GM19043 (cell line): ENCODE data around the gene DNLZ.
A peak's percentile ranks its signal among the peaks of the same experiment; 100 is the strongest.

Experiments
- ATAC-seq: cut with Tn5 transposase; IDR thresholded peaks from one replicate; pipeline ENCODE4 v1.9.1; 2021; ENCODE audit warnings: low read depth; ENCODE audit not compliant: unreplicated experiment

The DNLZ gene

DNA sequence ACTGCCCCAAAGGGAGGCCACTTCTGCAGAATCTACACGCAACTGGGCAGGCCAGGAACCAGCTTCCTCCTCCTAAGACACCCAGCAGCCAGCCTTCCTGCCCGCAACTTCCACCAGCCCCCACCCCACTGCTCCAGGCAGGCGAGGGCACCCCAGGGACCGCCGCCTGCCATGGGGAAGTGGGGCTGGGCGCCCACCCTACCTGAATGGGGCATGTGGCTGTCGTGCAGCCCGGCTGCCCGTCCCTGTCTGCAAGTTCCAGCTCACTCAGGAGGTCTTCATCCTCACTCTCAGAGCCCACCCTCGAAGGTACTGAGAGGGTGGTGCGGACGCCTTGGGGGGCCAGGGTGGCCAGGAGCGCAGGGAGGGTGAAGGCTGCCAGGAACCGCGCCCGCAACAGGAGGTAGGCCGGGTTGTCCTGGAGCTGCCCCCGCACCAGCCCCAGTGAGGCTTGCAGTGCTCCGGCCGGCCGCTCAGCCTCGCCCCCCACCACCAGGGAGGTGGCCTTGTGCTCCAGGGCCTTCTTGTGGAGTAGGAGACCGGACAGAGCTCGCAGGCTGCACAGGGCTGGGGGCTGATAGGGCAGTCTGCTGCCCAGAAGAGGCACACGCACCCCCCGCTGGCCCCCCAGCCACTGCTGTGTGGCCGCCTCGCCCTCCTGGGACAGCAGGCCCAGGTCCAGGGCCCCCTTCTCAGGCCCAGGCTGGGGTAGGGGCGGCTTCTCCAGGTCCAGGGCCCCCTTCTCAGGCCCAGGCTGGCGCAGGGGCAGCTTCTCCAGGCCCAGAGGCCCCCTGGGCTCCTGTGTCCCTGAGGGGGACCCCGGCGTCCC, 14.0 kb upstream of the DNLZ start:
- no peak for ATAC-seq

DNA sequence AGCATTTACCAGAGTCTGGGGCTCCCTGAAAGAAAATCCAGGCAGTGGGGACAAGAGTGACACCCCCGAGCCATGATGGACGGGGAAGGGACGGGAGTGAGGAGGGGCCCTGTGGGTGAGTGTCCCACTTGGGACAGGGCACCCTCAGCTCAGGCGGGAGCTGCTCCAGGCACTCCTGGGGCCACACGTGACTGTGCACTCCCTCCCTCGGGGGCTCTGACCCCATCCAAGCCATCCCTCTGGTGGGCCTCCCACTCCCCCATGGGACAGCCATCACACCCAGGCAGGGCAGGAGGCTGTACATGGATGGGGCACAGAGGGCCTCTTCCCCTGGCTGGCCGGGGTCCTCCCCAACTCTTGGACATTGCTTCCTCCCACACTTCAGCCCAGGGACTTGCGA, 12.9 kb upstream of the DNLZ start:
- no peak for ATAC-seq

DNA sequence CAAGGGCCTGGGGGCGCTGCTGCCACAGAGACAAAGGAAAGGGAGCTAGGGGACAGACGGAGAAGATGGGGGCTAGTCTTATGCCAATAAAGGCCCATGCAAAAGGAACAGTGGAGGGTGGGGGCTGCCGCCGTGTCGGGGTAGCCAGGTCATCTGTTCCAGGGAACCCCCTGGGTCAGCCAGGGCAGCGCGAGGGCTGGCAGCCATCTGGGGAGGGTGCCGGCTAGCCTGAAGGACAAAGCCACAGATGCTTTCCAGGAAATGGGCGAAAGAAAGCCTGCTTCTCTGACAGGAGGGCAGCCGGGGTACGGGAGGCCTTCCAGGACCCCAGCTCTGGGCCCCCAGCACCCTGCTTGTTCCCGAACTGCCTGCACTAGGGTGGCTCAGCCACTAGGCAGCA, 11.6 kb upstream of the DNLZ start:
- ATAC-seq: no peak

DNA sequence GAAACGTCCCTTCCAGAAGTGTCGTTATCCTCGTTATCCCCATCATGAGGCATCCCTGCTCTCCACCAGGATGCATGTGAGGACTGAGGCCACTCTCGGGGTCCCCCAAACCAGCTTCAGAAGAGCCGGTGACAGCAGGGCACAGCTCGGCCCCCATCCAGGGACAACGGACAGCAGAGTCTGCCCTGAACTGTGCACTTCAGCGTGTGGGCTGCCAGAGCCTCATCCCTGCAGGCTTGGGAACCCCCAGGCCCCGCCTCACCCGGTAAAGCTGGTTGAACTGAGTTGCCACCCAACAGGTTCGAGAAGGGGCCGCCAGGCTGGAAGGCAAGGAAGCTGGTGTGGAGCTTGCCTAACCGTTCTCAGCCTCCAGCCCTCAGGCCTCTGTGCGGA, 10.6 kb upstream of the DNLZ start:
- no peak for ATAC-seq

DNA sequence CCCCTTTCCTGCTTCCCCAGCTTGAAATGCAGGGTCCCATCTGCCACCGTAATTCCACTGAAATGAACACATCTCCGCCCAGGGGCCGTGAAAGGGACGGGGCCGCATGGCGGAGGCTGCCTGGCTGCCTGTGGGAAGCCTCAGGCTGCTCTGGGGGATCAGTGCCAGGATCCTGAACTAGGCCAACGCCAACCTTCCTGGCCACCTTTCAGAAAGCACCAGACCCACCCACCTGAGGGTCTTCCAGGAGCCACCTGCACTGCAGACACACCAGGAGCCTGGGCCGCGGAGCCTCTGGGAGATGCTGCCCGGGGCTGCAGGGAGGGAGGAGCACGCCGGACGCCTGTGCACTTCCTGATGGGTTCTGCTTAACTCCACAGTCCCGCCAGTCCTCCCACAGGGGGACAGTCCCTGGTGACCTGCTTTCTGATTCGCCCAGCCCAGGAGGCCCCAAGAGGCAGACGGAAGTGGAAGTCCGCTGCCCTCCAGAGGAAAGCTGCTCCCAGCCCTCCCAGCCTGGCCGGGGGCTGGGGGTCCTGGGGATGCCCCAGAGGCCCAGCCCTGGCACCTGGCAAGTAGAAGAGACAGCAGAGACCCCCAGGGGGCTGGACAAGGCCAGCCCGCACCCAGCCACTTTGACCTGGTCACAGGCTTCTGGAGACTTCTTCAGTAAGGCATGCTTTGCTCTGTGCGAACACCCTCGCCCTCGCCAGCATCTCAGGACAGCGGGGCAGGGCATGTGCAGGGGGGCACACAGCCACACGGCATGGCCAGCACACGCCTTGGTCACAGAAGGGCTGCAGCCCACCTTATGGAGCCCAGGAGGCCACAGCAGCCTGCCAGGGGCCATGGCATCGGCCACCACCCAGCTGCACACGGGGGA, 10.0 kb upstream of the DNLZ start, which contains the start of gene CARD9:
CARD9 (minus strand) TSS at position 370 of the 883 bp plus-strand sequence. CDS start 1,591 bp downstream, outside the sequence.
- ATAC-seq: peak; percentile 55

DNA sequence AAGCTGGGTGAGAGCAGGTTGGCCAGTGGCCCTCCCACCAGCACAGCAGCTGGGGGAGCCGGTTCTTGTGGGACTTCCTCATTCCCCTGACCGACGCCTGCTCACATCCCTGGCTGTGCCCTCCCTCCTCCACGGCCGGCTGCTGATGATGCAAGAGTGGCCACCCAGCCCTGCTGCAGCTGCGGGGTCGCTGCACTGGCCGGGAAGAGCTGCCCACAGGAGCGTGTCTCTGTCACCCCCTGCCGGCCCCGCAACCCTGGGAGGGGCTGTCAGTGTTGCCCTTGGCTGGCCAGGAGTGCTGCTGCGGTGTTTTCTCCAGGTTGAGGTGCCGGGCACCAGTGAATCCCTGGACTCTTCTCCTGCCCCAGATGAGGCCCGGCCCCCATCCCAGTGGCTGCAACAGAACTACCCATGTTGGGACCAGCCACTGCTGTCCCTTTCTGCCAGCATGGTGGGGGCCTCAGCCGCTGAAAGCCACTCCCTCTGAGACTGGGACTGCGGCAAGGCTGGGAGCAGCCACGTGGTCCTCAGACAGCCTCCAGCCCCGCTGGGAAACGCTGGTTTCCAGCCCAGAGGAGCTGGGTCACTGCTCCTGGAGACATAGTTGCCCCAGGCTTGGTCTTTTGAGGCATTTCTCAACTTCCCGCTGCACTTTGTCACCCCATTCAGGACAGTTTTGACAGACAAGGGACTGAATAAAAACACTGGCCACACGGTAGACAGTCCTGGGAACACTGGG, 9.2 kb upstream of the DNLZ start:
- no peak for ATAC-seq

DNA sequence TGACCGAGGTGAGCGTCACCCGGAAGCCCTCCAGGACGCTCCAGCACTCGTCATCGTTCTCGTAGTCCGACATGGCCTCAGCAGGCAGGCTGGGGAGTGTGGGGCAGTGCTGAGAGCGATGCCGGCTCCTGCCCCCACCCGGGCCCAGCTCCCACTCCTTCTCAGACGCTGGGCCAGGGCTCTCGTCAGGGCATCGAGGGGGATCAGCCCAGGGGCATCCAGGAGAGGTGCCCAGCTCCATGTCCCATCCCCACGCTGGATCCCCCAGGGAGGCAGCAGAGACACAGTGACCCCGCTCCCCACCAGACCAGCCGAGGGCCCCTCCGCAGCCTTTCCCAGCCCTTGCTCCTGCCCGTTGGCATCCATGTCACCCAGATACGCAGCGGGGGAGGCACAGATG, 8.5 kb upstream of the DNLZ start:
- no peak for ATAC-seq

DNA sequence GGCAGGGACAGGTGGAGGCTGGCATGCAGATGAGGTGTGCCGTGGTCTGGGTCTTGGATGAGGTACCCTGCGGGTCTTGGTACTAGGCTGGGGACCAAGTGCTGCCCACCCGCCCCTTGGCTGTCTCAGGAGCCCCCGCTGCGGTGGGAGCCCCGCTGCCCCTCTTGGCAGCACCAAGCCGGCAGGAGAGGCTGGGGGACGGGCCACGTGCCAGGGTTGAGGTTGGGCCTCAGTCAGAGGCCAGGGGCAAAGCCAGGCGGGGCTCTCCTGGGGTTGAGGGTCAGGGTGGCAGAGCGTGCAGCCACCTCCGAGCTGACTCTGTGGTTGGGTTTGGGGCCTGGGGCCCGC, 8.0 kb upstream of the DNLZ start:
- ATAC-seq: no peak

DNA sequence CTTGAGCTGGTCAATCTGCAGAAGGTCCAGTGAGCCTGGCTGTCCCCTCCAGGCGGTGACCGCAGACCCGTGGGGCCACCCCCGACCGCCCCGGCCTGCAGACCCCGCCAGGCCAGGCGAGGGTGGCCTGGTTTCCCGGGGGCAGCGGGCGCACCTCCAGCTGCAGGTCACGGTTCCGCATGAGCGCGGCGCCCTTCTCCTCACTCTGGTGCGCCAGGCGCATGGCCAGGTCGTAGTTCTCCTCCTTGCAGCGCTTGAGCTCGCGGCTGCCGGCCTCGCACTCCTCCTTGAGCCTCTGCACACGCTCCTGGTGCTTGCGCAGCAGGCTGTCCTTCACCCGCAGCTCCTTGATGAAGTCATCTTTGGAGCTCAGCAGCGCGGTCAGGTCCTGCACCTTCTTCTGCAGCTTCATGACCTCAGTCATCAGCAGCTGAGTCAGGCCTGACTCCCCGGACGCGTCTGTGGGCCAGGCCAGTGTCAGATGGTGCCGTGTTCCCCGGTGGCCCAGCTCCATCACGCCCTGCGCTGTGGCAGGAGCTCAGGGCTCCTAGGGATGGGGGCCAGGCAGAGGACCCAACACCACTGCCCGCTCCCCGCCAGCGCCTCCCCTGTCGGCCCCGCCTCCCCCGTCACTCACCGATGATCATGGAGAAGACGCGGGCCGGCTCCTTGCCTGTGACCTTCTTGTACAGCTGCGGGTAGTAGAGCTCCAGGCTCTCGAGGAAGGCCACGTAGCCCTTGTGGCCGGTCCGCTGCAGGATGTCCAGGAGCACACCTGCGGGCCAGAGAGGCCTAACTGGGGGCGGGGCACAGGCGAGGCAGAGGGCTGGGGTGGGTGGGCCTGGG, 7.4 kb upstream of the DNLZ start:
- no peak for ATAC-seq

DNA sequence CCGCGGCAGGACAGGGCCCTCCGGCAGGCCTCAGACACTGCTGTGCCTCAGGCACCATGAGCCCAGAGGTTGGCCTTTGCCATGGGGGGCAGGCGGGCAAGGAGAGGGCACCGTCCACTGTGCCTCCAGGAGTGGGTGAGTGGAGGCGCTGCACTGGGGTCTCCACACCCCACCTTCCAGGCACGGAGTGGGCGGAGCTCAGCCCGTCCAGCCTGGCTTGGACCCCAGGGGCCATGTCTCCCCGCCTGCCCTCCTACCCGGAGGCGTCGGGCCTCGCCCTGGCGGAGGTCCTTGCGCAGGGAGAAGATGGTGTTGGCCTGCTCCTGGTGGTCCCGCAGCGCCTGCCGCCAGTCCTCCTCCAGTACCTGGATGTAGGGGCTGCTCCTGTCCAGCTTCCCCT, 6.5 kb upstream of the DNLZ start:
- no peak for ATAC-seq

DNA sequence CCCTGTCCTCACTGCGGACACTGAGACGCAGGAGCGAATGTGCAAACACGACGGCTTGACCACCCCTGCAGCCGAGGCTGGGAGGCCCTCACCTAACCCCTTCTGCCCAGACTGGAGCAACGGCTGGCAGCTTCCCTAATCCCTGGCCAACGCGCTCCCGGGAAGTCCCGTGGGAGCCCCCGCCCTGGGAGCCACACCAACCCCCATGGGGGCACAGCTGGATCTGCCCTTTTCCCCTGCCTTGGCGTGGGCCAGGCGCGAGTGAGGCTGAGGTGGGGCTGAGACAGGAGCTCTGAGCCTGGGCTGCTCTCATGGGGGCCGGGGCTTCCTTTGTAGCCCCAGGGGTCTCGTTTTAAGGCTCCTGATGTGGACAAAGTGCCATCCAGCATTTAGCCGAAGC, 4.6 kb upstream of the DNLZ start:
- no peak for ATAC-seq

DNA sequence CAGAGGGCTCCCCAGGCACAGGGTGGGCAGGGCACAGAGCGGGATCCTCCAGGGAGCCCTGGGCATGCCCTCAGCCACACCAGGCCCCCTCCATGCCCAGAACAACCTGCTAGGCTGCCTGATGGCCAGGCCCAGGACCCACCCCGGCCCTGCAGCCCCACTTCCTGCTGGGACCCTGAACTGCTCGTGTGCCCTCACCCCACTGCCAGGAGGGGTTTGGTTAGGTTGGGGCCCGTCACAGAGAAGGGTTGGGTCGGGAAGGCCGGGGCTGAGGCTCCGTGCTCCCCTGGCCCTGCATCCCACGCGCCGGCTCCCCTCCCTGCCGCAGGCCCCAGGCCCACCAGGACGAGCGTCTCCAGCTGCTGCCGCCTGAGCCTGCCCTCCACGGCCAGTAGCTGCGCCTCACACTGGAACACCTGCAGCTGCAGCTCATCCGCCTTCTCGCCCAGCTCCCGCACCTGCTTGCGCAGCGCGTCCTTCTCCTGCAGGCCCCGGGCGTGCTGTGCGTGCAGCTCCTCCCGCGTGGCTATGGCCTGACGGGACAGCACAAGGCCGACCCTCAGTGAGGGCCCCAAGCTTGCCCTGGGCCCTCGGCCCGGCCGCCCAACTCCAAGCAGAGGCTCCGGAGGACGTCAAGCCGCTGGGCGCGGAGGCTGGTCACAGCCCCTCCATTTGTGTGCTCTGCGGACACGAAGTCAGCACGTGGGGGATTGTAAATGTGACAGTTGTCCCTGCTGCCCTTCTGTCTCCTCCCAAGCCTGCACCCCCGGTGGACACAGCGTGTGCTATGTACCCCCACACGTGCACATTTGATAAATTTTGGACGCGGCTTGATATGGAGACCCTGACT, 4.0 kb upstream of the DNLZ start:
- no peak for ATAC-seq

DNA sequence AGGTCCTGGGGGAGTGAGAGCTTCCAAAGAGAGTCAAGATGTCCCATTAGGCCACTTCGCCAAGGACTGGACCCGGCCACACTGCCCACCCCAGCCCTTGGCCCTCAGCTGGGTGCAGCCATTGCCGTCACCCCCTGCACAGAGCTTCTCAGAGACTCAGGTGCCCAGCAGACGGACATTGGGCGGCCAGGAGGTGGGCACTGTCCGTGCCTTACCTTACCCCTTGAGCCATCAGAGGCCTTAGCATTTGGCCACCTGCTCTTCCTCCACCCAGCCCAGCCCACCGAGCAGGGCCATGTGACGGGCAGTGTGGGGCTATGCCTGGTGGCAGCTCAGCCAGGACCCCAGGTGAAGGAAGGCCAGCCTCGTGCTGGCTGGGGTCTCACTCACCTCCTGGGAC, 3.3 kb upstream of the DNLZ start:
- ATAC-seq: no peak

DNA sequence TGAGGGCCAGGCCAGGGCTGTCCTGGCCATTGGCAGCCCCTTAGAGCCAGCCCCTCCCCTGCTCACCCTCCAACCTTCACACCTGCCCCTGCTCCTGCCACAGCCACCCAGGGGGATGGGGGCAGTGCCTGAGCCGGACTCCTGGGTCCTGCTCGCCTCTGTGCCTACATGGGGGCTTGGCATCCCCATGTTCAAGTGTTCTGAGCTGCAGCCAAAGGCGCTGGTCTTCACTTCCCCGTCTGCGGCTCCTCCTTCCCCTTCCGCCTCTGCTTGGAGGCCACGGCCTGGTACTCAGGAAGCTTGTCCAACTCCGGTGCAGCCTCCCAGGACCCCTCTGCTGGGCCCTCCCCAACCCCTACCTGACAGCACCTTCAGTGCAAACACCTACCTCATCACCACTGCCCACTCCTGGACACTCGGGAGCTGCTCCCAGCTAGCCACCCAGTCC, 2.3 kb upstream of the DNLZ start:
- no peak for ATAC-seq

DNA sequence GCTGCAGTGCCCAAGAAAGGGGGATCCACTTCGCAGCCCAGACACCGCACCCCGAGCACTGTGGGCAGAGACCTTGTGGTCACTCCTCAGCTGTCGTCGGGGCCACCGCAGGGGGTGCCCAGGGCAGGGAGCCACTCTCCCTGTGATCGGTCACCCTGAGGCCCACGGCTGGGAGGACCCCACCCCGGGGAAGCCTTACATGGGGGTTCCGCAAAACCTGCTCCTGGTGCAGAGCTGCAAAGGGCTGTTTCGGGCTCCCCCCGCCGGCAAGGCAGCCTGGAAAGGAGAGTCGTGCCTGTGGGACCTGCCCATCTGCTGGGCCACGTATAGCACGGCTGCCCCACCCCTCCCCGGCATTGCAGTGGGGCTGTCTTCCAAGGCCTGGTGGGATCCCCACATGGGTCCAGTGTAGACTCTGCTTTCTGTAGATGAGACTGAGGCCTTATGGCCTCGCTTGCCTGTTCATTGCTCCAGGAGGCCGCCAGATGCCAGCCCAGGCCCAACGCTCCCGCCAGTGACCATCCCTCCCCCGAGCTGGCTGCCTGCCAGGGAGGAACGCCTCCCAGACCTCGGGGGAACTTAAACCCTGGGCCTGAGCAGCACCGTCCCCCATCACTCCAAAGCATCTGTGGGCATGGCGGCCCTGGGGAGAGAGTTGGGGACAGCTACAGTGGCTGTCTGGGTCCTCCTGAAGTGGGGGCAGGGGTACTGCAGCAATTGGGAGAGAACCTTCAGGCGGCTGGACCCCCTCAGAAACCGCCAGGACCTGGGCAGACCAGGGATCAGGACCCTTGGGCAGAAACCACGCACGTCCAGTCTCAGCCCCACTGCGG, 1.6 kb upstream of the DNLZ start:
- no peak for ATAC-seq

DNA sequence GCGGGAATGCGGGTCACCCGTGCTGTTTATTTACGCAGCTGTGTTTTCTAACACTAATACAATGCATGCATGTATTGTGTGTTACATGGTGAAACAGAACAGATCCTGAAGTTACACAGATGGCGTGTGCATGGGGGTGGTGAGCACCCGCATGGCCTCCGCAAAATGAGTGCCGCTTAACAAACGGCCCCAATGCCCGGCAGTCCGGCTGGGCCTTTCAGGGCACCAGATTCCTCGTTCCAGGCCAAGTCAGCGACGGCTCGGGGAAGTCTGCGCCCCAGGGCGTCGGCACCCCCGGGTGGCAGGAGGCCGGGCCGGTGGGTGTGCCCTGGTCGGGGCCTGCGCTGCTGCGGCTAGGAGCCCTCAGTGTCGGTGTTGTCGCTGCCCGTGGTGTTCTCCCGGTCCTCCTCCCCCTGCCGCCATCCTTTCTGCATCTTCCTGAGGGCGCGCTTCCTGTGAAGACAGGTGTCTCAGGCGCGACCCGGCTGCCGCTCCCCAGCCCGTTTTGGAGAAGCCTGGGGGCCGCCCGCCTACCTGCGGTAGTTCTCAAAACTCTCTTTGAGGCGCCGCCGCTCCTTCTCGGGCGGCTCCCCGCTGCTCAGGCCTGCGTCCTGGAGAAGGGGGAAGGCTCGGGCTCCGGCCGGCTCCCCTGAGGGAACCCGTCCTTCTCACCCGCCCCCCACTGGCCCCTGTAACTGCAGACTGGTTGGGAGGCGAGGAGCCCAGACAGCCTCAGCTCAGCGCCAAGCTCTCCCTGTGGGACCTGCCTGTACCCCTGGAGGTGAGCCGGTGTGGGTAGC, 605 bp upstream of the DNLZ start:
- no peak for ATAC-seq

DNA sequence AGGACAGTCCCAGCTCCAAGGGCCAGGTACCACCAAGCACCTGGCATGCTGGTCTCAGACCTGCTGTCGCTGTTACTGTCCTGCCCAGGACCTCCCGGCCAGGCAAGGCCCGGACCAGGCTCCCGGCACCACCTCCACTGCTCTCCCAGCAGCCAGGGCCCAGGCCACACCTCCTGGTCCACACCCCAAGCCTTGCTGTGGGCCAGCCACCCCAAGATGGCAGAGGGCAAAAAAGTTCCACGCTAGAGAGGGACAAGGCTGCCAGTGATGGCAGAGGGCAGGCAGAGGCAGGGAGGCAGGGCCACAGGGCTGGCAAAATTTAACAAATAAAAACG, 1.1 kb downstream of the DNLZ start:
- ATAC-seq: no peak
